OCI-LY7 (cell line): Measurements from ENCODE around the gene IRF2BP1. TPM values are rescaled to one million over a fixed set of nuclear protein-coding genes. Genes with fewer than 3 reads are reported as not detected.

ENCODE experiments used
- BruUV-seq: library from RNA; stranded (reverse); fragments of 400-500 nt; replicated peaks from 2 replicates; lab custom pipeline; 2021; lab: Mats Ljungman, UMichigan
- CTCF ChIA-PET: fragments of 300-600 bp; sonication (Branson Sonifier 250); formaldehyde crosslinking; loops from one replicate; lab custom pipeline; 2022; ENCODE audit warnings: antibody characterized with exemption; ENCODE audit not compliant: unreplicated experiment; lab: Charles Lee
- POLR2A ChIA-PET: fragments of 300-600 bp; sonication (Branson Sonifier 250); formaldehyde crosslinking; loops from one replicate; lab custom pipeline; 2022; ENCODE audit warnings: antibody characterized with exemption; lab: Charles Lee
- DNase-seq: peaks from one replicate; pipeline ENCODE4 v3.0.0-alpha.2; 2015; ENCODE audit warnings: low spot score
- H2AFZ ChIP-seq: fragments of 200-600 bp; sonication (generic), shearing (Covaris generic); 2 replicates; pipeline ENCODE4 v1.6.1; 2014; ENCODE audit warnings: mild to moderate bottlenecking, antibody characterized with exemption, low read length, moderate library complexity
- H3K27ac ChIP-seq: fragments of 200-600 bp; sonication (generic); 2 replicates; pipeline ENCODE4 v1.5.1; 2014; ENCODE audit warnings: mixed run types, low read depth, mild to moderate bottlenecking, moderate library complexity, low read length, inconsistent platforms; ENCODE audit not compliant: poor library complexity, severe bottlenecking
- H3K36me3 ChIP-seq: fragments of 200-600 bp; sonication (generic); 2 replicates; pipeline ENCODE4 v1.6.1; 2014; ENCODE audit warnings: mild to moderate bottlenecking, antibody characterized with exemption, low read length, moderate library complexity, mixed read lengths; ENCODE audit not compliant: insufficient read depth
- H3K4me1 ChIP-seq: fragments of 200-600 bp; sonication (generic); 2 replicates; pipeline ENCODE4 v1.5.1; 2014; ENCODE audit warnings: mild to moderate bottlenecking, low read length; ENCODE audit not compliant: insufficient read depth, poor library complexity, severe bottlenecking
- H3K4me2 ChIP-seq: fragments of 200-600 bp; sonication (generic); 2 replicates; pipeline ENCODE4 v1.6.1; 2014; ENCODE audit warnings: mild to moderate bottlenecking, low read length
- H3K4me3 ChIP-seq: fragments of 200-600 bp; sonication (generic); 2 replicates; pipeline ENCODE4 v1.5.1; 2014; ENCODE audit warnings: mild to moderate bottlenecking, low read depth, low read length; ENCODE audit not compliant: poor library complexity, severe bottlenecking
- H3K79me2 ChIP-seq: fragments of 200-600 bp; sonication (generic); 2 replicates; pipeline ENCODE4 v1.6.1; 2016; ENCODE audit warnings: low read depth, mild to moderate bottlenecking, low read length, moderate library complexity, mixed read lengths; ENCODE audit not compliant: insufficient read depth
- H3K9me2 ChIP-seq: fragments of 200-600 bp; sonication (generic); 2 replicates; pipeline ENCODE4 v1.6.1; 2016; ENCODE audit warnings: mild to moderate bottlenecking, low read length, mixed read lengths; ENCODE audit not compliant: insufficient read depth
- H3K9me3 ChIP-seq: fragments of 200-600 bp; sonication (generic); 2 replicates; pipeline ENCODE4 v1.6.1; 2014; ENCODE audit warnings: mild to moderate bottlenecking, mixed run types, low read length, mixed read lengths
- H4K20me1 ChIP-seq: fragments of 200-600 bp; sonication (generic); 2 replicates; pipeline ENCODE4 v1.6.1; 2014; ENCODE audit warnings: mild to moderate bottlenecking, antibody characterized with exemption, low read length, moderate library complexity, mixed read lengths; ENCODE audit not compliant: insufficient read depth
- EZH2phosphoT487 ChIP-seq: fragments of 200-600 bp; sonication (generic); IDR thresholded peaks from 2 replicates; pipeline ENCODE4 v1.6.1; 2018; ENCODE audit warnings: low read depth, borderline replicate concordance, mild to moderate bottlenecking, mixed run types, antibody characterized with exemption, low read length, moderate library complexity, mixed read lengths
- intact Hi-C: fragments of 100-400 bp; cut with micrococcal nuclease; formaldehyde crosslinking; loops from one replicate; pipeline ENCODE4 v1.10.0; 2022; ENCODE audit not compliant: unreplicated experiment
- total RNA-seq, 2 experiments: library from RNA; depleted of rRNA in 1 of 2; stranded (reverse); fragments of >200 nt in 1 of 2; shearing (Covaris generic) in 1 of 2; gene quantifications; 2 replicates each; pipeline ENCODE4 v1.2.3, GENCODE V29; 2014 to 2022
- TF ChIP-seq, protein P1 (sequence below): fragments of 200-600 bp; sonication (generic); conservative IDR thresholded peaks from 2 replicates; pipeline ENCODE4 v1.5.1; 2014; ENCODE audit warnings: mild to moderate bottlenecking, antibody characterized with exemption, low read length, moderate library complexity, mixed read lengths

Gene IRF2BP1
- total RNA-seq, 2 experiments from 2014 or later = 25.4 to 53.5 TPM

DNA sequence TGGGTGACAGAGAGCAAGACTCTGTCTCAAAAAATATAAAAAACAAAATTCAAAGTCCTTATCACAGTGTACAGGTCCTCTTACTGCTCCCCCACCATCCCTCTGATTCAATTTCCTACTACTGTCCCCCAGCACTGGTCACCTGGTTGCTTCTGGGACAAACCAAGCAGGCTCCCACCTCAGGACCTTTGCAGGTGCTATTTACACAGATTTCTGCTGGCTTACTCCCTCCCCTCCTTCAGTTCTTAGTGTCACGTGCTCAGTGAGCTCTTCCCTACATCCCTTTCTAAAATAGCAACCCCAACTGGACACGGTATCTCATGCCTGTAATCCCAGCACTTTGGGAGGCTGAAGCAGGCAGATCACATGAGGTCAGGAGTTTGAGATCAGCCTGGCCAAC lies 6.0 kb downstream of the IRF2BP1 start:
- H3K4me1 ChIP-seq = peaks cover 42% of the 10 kb centered on the region
- H2AFZ ChIP-seq = no peak overlapping the region
- CTCF ChIA-PET = no interaction called here
- no peaks in the 10 kb centered on the region for H3K9me3 ChIP-seq
- DNase-seq = no peak
- intact Hi-C loops = loop anchor here (10.0 kb wide), 1 partner anchor 175 kb away; no protein-coding TSS in a partner anchor
- TF ChIP-seq, protein P1, sequence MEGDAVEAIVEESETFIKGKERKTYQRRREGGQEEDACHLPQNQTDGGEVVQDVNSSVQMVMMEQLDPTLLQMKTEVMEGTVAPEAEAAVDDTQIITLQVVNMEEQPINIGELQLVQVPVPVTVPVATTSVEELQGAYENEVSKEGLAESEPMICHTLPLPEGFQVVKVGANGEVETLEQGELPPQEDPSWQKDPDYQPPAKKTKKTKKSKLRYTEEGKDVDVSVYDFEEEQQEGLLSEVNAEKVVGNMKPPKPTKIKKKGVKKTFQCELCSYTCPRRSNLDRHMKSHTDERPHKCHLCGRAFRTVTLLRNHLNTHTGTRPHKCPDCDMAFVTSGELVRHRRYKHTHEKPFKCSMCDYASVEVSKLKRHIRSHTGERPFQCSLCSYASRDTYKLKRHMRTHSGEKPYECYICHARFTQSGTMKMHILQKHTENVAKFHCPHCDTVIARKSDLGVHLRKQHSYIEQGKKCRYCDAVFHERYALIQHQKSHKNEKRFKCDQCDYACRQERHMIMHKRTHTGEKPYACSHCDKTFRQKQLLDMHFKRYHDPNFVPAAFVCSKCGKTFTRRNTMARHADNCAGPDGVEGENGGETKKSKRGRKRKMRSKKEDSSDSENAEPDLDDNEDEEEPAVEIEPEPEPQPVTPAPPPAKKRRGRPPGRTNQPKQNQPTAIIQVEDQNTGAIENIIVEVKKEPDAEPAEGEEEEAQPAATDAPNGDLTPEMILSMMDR = no peak
- TF ChIP-seq EZH2phosphoT487 = no peak
- no peak overlapping the region for H3K27ac ChIP-seq
- H3K36me3 ChIP-seq = peaks cover 13% of the 10 kb centered on the region; the same call in 1 of the 2 replicates
- H3K4me3 ChIP-seq = no peak overlapping the region
- H3K79me2 ChIP-seq = peaks cover 12% of the 10 kb centered on the region; the same call in 1 of the 2 replicates
- POLR2A ChIA-PET = no interaction called here
- no peaks in the 10 kb centered on the region for H3K9me2 ChIP-seq
- H4K20me1 ChIP-seq = no peaks in the 10 kb centered on the region
- no TSS peak for BruUV-seq
- no peak overlapping the region for H3K4me2 ChIP-seq

DNA sequence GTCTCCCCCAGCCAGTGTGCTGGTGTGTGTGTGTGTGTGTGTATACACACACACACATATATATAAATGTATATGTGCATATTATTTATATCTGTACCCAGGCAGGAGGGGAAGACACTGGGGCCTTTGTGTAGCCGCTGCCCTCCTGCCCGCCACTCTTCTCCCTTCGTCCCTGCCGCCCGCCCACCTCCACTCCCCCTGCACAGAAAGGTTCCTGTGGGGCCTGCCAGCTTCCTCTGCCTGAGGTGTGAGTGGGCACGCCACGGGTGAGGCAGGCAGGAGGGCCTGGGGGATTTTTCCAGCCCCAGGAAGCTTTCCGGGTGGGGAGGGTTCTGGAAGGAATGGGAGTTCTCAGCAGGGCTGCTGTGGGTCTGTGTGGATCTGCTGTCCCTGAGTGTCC lies 6.9 kb downstream of the IRF2BP1 start:
- H3K4me3 ChIP-seq = no peak overlapping the region
- H2AFZ ChIP-seq = no peak overlapping the region
- TF ChIP-seq EZH2phosphoT487 = no peak
- TF ChIP-seq, protein P1 = no peak
- no peaks in the 10 kb centered on the region for H3K9me3 ChIP-seq
- no peak overlapping the region for H3K4me2 ChIP-seq
- CTCF ChIA-PET = no interaction called here
- H3K4me1 ChIP-seq = peaks cover 33% of the 10 kb centered on the region
- POLR2A ChIA-PET = no interaction called here
- peaks cover 4% of the 10 kb centered on the region; the same call in 1 of the 2 replicates for H3K79me2 ChIP-seq
- no peaks in the 10 kb centered on the region for H3K9me2 ChIP-seq
- H3K36me3 ChIP-seq = peaks cover 5% of the 10 kb centered on the region; the same call in 1 of the 2 replicates
- BruUV-seq = no TSS peak
- H3K27ac ChIP-seq = no peak overlapping the region
- intact Hi-C loops = no loop called here
- no peaks in the 10 kb centered on the region for H4K20me1 ChIP-seq
- DNase-seq = no peak

DNA sequence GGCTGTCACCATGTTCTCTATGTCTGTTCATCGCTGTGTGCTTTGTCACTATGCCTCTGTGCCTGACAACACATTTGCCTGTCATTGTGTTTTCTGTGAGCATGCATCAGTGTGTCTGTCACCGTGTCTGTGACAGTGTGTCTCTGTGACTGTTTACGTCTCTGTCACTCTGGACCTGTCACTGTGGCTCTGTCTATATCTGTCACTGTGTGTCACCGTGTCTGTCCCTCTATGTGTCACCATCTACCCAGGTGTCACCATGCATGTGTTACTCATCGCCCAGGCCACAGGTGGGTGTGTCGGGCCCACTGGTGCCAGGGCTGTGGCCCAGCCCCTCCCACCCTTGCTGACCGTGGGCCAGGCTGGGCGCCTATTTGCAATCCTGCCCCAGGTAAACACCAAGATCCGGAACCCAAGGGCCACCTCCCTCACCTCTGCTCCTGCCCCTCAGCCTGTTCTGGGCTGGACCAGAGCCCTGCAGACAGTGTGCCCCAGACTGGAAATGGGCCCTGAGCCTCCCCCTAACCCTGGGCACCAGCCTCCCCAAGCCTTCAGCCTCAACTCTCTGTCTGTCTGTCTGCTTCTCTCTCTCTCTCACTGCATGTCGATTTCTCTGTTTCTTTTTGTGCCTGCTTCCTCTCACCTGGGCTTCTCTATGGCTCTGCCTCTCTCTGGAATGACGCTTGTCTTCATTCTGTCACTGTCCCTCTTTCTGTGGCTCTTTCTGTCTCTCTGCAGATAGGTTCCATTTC lies 7.7 kb downstream of the IRF2BP1 start:
- POLR2A ChIA-PET = no interaction called here
- H3K4me2 ChIP-seq = no peak overlapping the region
- DNase-seq = no peak

More for the DNA sequence above, 7.7 kb downstream of the IRF2BP1 start:
- Histone ChIP-seq H3K9me3 (no peaks in the 10 kb centered on the region), H3K4me1 (peaks cover 27% of the 10 kb centered on the region), H3K36me3 (no peaks in the 10 kb centered on the region; the same call in 1 of the 2 replicates), H3K27ac (no peak overlapping the region), H3K4me3 (no peak overlapping the region), H2AFZ (no peak overlapping the region), H3K9me2 (no peaks in the 10 kb centered on the region), H4K20me1 (no peaks in the 10 kb centered on the region), H3K79me2 (no peaks in the 10 kb centered on the region)
- CTCF ChIA-PET = no interaction called here
- intact Hi-C loops = no loop called here
- TF ChIP-seq, protein P1 = no peak
- TF ChIP-seq EZH2phosphoT487 = no peak
- no TSS peak for BruUV-seq
